ENCODE data around the gene ARHGAP33.

ARHGAP33 gene

GRCh38 chr19:35777961-35778360 is 2.6 kb downstream of the ARHGAP33 start:
- TF ChIP-seq, protein P1, sequence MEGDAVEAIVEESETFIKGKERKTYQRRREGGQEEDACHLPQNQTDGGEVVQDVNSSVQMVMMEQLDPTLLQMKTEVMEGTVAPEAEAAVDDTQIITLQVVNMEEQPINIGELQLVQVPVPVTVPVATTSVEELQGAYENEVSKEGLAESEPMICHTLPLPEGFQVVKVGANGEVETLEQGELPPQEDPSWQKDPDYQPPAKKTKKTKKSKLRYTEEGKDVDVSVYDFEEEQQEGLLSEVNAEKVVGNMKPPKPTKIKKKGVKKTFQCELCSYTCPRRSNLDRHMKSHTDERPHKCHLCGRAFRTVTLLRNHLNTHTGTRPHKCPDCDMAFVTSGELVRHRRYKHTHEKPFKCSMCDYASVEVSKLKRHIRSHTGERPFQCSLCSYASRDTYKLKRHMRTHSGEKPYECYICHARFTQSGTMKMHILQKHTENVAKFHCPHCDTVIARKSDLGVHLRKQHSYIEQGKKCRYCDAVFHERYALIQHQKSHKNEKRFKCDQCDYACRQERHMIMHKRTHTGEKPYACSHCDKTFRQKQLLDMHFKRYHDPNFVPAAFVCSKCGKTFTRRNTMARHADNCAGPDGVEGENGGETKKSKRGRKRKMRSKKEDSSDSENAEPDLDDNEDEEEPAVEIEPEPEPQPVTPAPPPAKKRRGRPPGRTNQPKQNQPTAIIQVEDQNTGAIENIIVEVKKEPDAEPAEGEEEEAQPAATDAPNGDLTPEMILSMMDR (IDR thresholded peaks at IDR 0.05; ENCODE audit: borderline replicate concordance, insufficient read depth, low read depth, low read length) = no peak

DNA sequence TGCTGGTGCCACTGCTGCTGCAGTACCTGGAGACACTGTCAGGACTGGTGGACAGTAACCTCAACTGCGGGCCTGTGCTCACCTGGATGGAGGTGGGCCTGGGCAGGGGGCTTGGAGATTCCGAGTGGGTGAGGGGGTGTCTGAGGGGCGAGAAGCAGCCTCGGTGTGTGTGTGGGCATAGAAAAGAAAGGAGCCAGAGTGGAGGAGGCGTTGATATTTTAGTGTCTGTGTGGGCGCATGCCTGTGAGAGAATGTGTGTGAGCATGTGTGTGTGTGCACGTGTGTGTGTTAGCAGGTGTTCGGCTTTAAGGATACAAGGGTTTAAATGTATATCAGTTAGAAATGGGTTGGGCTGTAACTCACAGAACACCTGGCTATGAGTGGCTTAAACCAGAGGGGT is 3.7 kb downstream of the ARHGAP33 start:
- TF ChIP-seq, protein P1 (IDR thresholded peaks at IDR 0.05; ENCODE audit: borderline replicate concordance, insufficient read depth, low read depth, low read length) = no peak

More at GRCh38 chr19:35777961-35778360, 2.6 kb downstream of the ARHGAP33 start:
- no peak overlapping the region for H3K4me3 ChIP-seq (ENCODE audit: low read depth, low read length)

GRCh38 chr19:35780058-35780457 is 4.7 kb downstream of the ARHGAP33 start:
- H3K4me3 ChIP-seq (ENCODE audit: low read depth, low read length) = no peak overlapping the region
- TF ChIP-seq, protein P1 (IDR thresholded peaks at IDR 0.05; ENCODE audit: borderline replicate concordance, insufficient read depth, low read depth, low read length) = no peak

More for the DNA sequence above, 3.7 kb downstream of the ARHGAP33 start:
- no peak overlapping the region for H3K4me3 ChIP-seq (ENCODE audit: low read depth, low read length)

GRCh38 chr19:35780717-35781116 is 5.4 kb downstream of the ARHGAP33 start:
- no peak overlapping the region for H3K4me3 ChIP-seq (ENCODE audit: low read depth, low read length)
- TF ChIP-seq, protein P1 (IDR thresholded peaks at IDR 0.05; ENCODE audit: borderline replicate concordance, insufficient read depth, low read depth, low read length) = no peak

GRCh38 chr19:35781650-35782049 is 6.3 kb downstream of the ARHGAP33 start:
- TF ChIP-seq, protein P1 (IDR thresholded peaks at IDR 0.05; ENCODE audit: borderline replicate concordance, insufficient read depth, low read depth, low read length) = no peak
- no peak overlapping the region for H3K4me3 ChIP-seq (ENCODE audit: low read depth, low read length)

DNA sequence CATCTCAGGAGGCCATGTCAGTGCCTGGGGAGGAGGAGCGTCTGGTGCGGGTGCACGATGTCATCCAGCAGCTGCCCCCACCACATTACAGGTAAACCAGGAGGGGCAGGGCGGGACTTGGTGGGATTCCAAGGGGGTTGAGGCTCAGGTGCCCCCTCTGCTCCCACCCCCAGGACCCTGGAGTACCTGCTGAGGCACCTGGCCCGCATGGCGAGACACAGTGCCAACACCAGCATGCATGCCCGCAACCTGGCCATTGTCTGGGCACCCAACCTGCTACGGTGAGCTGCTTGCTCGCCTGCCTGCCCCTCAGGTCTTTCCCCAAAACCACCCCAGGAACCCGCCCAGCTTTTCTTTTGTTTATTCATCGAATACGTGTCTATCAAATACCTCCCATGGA is 7.2 kb downstream of the ARHGAP33 start:
- TF ChIP-seq, protein P1 (IDR thresholded peaks at IDR 0.05; ENCODE audit: borderline replicate concordance, insufficient read depth, low read depth, low read length) = no peak
- no peak overlapping the region for H3K4me3 ChIP-seq (ENCODE audit: low read depth, low read length)

DNA sequence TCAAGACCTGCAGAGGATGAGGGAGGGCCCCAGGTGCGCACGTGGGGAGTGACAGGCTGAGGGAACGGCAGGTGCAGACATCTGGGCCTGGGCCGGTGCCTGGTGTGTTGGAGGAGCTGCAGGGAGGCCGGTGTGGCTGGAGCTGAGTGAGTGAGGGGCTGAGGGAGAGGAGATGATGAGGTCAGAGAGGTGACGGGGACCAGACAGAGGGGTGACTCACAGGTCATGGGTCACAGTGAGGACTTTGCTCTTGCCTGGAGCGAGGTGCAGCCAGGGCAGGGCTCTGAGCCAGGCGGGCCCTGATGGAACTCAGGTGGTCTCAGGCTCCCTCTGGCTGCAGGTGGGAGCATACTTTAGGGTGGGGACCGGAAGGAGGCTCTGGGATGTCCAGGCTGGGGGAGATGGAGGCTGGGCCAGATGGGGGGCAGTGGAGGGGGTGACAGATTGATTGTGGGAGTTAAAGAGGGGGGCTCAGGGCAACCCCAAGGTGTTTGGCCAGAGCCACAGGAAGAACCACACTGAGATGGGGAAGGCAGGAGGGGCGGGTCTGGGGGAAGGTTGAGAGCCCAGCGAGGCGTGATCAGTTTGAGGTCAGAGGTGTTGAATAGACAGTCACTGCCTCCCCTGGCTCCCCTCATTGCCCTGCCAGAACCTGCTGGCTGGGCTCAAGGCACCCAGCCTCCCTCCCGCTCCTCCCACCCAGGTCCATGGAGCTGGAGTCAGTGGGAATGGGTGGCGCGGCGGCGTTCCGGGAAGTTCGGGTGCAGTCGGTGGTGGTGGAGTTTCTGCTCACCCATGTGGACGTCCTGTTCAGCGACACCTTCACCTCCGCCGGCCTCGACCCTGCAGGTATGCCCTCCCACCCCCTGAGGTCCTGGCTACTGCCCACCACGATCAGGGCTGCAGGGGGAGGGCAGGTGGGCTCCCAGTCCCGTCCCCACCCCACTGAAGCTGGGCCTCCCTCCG is 8.4 kb downstream of the ARHGAP33 start:
- TF ChIP-seq, protein P1 (IDR thresholded peaks at IDR 0.05; ENCODE audit: borderline replicate concordance, insufficient read depth, low read depth, low read length) = no peak
- no peak overlapping the region for H3K4me3 ChIP-seq (ENCODE audit: low read depth, low read length)

Measured in GM12875 (cell line).